Measurements from ENCODE around the gene POLR2I.

Gene POLR2I

GRCh38 chr19:36108684-36109083, 6.0 kb downstream of the POLR2I start:
- no peak for TF ChIP-seq CTCF (conservative IDR thresholded peaks at IDR 0.05; ENCODE audit: low read length)
- DNase-seq (ENCODE audit: low read depth) = no peak
- H3K4me3 ChIP-seq (ENCODE audit: low read length) = no peak overlapping the region

GRCh38 chr19:36106991-36107390, 7.7 kb downstream of the POLR2I start:
- no peak overlapping the region for H3K4me3 ChIP-seq (ENCODE audit: low read length)
- TF ChIP-seq CTCF (conservative IDR thresholded peaks at IDR 0.05; ENCODE audit: low read length) = no peak
- DNase-seq (ENCODE audit: low read depth) = no peak

GRCh38 chr19:36106441-36106840, 8.2 kb downstream of the POLR2I start:
- TF ChIP-seq CTCF (conservative IDR thresholded peaks at IDR 0.05; ENCODE audit: low read length) = no peak
- H3K4me3 ChIP-seq (ENCODE audit: low read length) = no peak overlapping the region
- no peak for DNase-seq (ENCODE audit: low read depth)

GRCh38 chr19:36103842-36104552, 10.7 kb downstream of the POLR2I start:
- DNase-seq (ENCODE audit: low read depth) = no peak
- no peak for TF ChIP-seq CTCF (conservative IDR thresholded peaks at IDR 0.05; ENCODE audit: low read length)
- H3K4me3 ChIP-seq (ENCODE audit: low read length) = no peak overlapping the region

- TF ChIP-seq CTCF (conservative IDR thresholded peaks at IDR 0.05; ENCODE audit: low read length) = no peak
- no peak for DNase-seq (ENCODE audit: low read depth)
- H3K4me3 ChIP-seq (ENCODE audit: low read length) = no peak overlapping the region
Measured at GRCh38 chr19:36103040-36103626, 11.5 kb downstream of the POLR2I start.

- no peak for DNase-seq (ENCODE audit: low read depth)
- no peak for TF ChIP-seq CTCF (conservative IDR thresholded peaks at IDR 0.05; ENCODE audit: low read length)
- H3K4me3 ChIP-seq (ENCODE audit: low read length) = no peak overlapping the region
Measured at GRCh38 chr19:36101550-36102327, 12.9 kb downstream of the POLR2I start.
